Activated T-cell treated with anti-CD3 and anti-CD28 coated beads for 24 hours (primary cell): ENCODE data around the gene ARF4.

Source experiments
- DNase-seq: peaks from one replicate; pipeline ENCODE4 v3.0.0-alpha.2; 2020; ENCODE audit warnings: low read depth

ARF4 gene

GRCh38 chr3:57577801-57578200 lies 19.3 kb downstream of the ARF4 start:
- no peak for DNase-seq

GRCh38 chr3:57575966-57576626 lies 21.0 kb downstream of the ARF4 start:
- no peak for DNase-seq

- DNase-seq, result no peak
Measured at GRCh38 chr3:57572096-57572495, 25.0 kb downstream of the ARF4 start.

GRCh38 chr3:57570878-57571277 lies 26.3 kb downstream of the ARF4 start:
- no peak for DNase-seq

GRCh38 chr3:57569859-57570450 lies 27.2 kb downstream of the ARF4 start:
- DNase-seq, result no peak

- no peak for DNase-seq
Measured at GRCh38 chr3:57559526-57559925, 37.6 kb downstream of the ARF4 start.

- peak; percentile 15 for DNase-seq
Measured at GRCh38 chr3:57557085-57557537, 40.0 kb downstream of the ARF4 start.

- no peak for DNase-seq
Measured at GRCh38 chr3:57556459-57557084, 40.6 kb downstream of the ARF4 start.

- DNase-seq, result peak; percentile 74
Measured at GRCh38 chr3:57555738-57556458, 41.2 kb downstream of the ARF4 start, which contains the start of gene PDE12. PDE12 (plus strand) TSS chr3:57556274; CDS start chr3:57556380, 106 bp downstream.

- DNase-seq, result no peak
Measured at GRCh38 chr3:57555306-57555705, 41.8 kb downstream of the ARF4 start.

GRCh38 chr3:57546616-57547015 lies 50.5 kb downstream of the ARF4 start:
- DNase-seq, result no peak

GRCh38 chr3:57545636-57546268 lies 51.4 kb downstream of the ARF4 start:
- no peak for DNase-seq

GRCh38 chr3:57544181-57545125 lies 52.7 kb downstream of the ARF4 start, which contains the start of gene DNAH12:
DNAH12 (minus strand) TSS chr3:57544344; CDS start chr3:57542870, 1,474 bp downstream.
- no peak for DNase-seq

- no peak for DNase-seq
Measured at GRCh38 chr3:57538465-57538864, 58.7 kb downstream of the ARF4 start.

GRCh38 chr3:57530071-57530608 lies 67.0 kb downstream of the ARF4 start:
- DNase-seq, result no peak
